CD4-positive, alpha-beta T cell (primary cell): ENCODE data around the gene TMIGD2. TPM values are rescaled to one million over a fixed set of nuclear protein-coding genes. Genes with fewer than 3 reads are reported as not detected.

Experiments
- ATAC-seq: fragments of 200-7000 bp; cut with Tn5 transposase; one replicate; pipeline ENCODE4 v1.10.0; 2022; ENCODE audit warnings: mild to moderate bottlenecking; ENCODE audit not compliant: poor library complexity
- CTCF ChIA-PET: fragments of 350-600 bp; sonication (Branson Sonifier 250); formaldehyde crosslinking; loops from one replicate; lab custom pipeline; 2021; ENCODE audit warnings: antibody characterized with exemption, inconsistent platforms; lab: Charles Lee
- POLR2A ChIA-PET: fragments of 350-600 bp; sonication (Branson Sonifier 250); formaldehyde crosslinking; loops from one replicate; lab custom pipeline; 2021; ENCODE audit warnings: antibody characterized with exemption, inconsistent platforms; lab: Charles Lee
- DNase-seq, 14 experiments: peaks; one replicate each; pipeline ENCODE4 v3.0.0-alpha.2; 2013 to 2020; ENCODE audit warnings: mixed read lengths in 2 of 14
- H3K27ac ChIP-seq, 2 donors: one replicate each; pipeline versions ENCODE4 v1.5.1 to v1.7.0; 2013; ENCODE audit warnings: low read length in 2 of 2, low read depth in 1 of 2, mild to moderate bottlenecking in 1 of 2
- H3K27me3 ChIP-seq, 2 experiments: 1 replicate in 1 of 2; 2 replicates in 1 of 2; pipeline versions ENCODE4 v1.6.1 to v1.7.0; 2013; ENCODE audit warnings: low read length in 2 of 2, control low read depth in 1 of 2, mild to moderate bottlenecking in 1 of 2, moderate library complexity in 1 of 2; ENCODE audit not compliant: insufficient read depth in 2 of 2, control insufficient read depth in 1 of 2
- H3K36me3 ChIP-seq: one replicate; pipeline ENCODE4 v1.6.1; 2013; ENCODE audit warnings: low read length, control low read depth; ENCODE audit not compliant: insufficient read depth
- H3K4me1 ChIP-seq: one replicate; pipeline ENCODE4 v1.6.1; 2013; ENCODE audit warnings: low read length, control low read depth; ENCODE audit not compliant: insufficient read depth
- H3K4me3 ChIP-seq: one replicate; pipeline ENCODE4 v1.5.1; 2013; ENCODE audit warnings: mild to moderate bottlenecking, low read length, moderate library complexity
- H3K9me3 ChIP-seq, 2 experiments: 1 replicate in 1 of 2; 2 replicates in 1 of 2; pipeline versions ENCODE4 v1.6.1 to v1.7.0; 2013; ENCODE audit warnings: low read length in 2 of 2, mild to moderate bottlenecking in 2 of 2, control low read depth in 1 of 2, moderate library complexity in 1 of 2; ENCODE audit not compliant: control insufficient read depth in 1 of 2, insufficient read depth in 1 of 2
- H3K27ac Mint-ChIP-seq: one replicate; pipeline ENCODE4 v1.8.0; 2020; ENCODE audit warnings: mixed read lengths
- H3K27me3 Mint-ChIP-seq: one replicate; pipeline ENCODE4 v1.8.0; 2021; ENCODE audit warnings: mixed read lengths
- H3K36me3 Mint-ChIP-seq: one replicate; pipeline ENCODE4 v1.8.0; 2021; ENCODE audit warnings: low read depth, mixed read lengths
- H3K4me1 Mint-ChIP-seq: one replicate; pipeline ENCODE4 v1.8.0; 2021; ENCODE audit warnings: low read depth, mixed read lengths
- H3K4me3 Mint-ChIP-seq: one replicate; pipeline ENCODE4 v1.8.0; 2020; ENCODE audit warnings: mild to moderate bottlenecking, mixed read lengths
- H3K9me3 Mint-ChIP-seq: one replicate; pipeline ENCODE4 v1.8.0; 2020; ENCODE audit warnings: mixed read lengths
- intact Hi-C, 2 experiments: fragments of 100-400 bp; cut with DNase I in 1 of 2; cut with micrococcal nuclease in 1 of 2; formaldehyde crosslinking; loops; one replicate each; pipeline versions ENCODE4 v1.15.1 to v1.9.0; 2023 to 2025; cut with DNase I, micrococcal nuclease
- total RNA-seq, 174 experiments: library from RNA in 2 of 174; stranded (reverse) in 2 of 174; gene quantifications; one replicate each; pipeline ENCODE4 v1.2.3 and lab custom pipeline; 2021 to 2026
- TF ChIP-seq, protein P1 (sequence below): fragments of 200-600 bp; IDR thresholded peaks from one replicate; pipeline ENCODE4 v1.8.0; 2022; ENCODE audit warnings: antibody characterized with exemption, mild to moderate bottlenecking

Gene TMIGD2
- total RNA-seq, 2 experiments from 2014 or later, result 17.6 to 20.9 TPM

- Histone ChIP-seq H3K27ac (peak overlapping the region; percentile 20 to 69), H3K36me3 (peaks cover 5% of the 10 kb centered on the region), H3K27me3 (no peaks in the 10 kb centered on the region), H3K9me3 (no peaks in the 10 kb centered on the region), H3K4me3 (peak overlapping the region; percentile 93), H3K4me1 (peaks cover 41% of the 10 kb centered on the region)
- Mint-ChIP-seq H3K4me1 (peaks cover 38% of the 10 kb centered on the region), H3K27me3 (no peaks in the 10 kb centered on the region), H3K27ac (peak overlapping the region; percentile 83), H3K4me3 (peak overlapping the region; percentile 91), H3K9me3 (no peaks in the 10 kb centered on the region), H3K36me3 (peaks cover 18% of the 10 kb centered on the region)
- TF ChIP-seq, protein P1, sequence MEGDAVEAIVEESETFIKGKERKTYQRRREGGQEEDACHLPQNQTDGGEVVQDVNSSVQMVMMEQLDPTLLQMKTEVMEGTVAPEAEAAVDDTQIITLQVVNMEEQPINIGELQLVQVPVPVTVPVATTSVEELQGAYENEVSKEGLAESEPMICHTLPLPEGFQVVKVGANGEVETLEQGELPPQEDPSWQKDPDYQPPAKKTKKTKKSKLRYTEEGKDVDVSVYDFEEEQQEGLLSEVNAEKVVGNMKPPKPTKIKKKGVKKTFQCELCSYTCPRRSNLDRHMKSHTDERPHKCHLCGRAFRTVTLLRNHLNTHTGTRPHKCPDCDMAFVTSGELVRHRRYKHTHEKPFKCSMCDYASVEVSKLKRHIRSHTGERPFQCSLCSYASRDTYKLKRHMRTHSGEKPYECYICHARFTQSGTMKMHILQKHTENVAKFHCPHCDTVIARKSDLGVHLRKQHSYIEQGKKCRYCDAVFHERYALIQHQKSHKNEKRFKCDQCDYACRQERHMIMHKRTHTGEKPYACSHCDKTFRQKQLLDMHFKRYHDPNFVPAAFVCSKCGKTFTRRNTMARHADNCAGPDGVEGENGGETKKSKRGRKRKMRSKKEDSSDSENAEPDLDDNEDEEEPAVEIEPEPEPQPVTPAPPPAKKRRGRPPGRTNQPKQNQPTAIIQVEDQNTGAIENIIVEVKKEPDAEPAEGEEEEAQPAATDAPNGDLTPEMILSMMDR, result no peak
- POLR2A ChIA-PET, result interaction anchor here (1.0 to 2.9 kb wide), 25 partner anchors 9 to 579 kb away, joined by 3 to 43 read pairs (median 7); partner anchors contain the start of genes CHAF1A, DPP9, EEF2 and FSD1
- CTCF ChIA-PET, result interaction anchor here (0.7 to 3.6 kb wide), 8 partner anchors 11 to 449 kb away, joined by 3 to 27 read pairs (median 7); partner anchors contain the start of genes FEM1A, SH3GL1 and YJU2
- intact Hi-C loops, result loop anchor here (1.0 to 5.0 kb wide), 7 partner anchors 14 to 295 kb away; partner anchors contain the start of genes TMIGD2 (in 2 of the 2), ANKRD24 (in 1 of the 2), CHAF1A (in 1 of the 2) and FSD1 (in 1 of the 2)
- DNase-seq (no peak), ATAC-seq (no peak)
These were observed 40.1 kb upstream of the TMIGD2 start for GRCh38 chr19:4342314-4342614.

DNA sequence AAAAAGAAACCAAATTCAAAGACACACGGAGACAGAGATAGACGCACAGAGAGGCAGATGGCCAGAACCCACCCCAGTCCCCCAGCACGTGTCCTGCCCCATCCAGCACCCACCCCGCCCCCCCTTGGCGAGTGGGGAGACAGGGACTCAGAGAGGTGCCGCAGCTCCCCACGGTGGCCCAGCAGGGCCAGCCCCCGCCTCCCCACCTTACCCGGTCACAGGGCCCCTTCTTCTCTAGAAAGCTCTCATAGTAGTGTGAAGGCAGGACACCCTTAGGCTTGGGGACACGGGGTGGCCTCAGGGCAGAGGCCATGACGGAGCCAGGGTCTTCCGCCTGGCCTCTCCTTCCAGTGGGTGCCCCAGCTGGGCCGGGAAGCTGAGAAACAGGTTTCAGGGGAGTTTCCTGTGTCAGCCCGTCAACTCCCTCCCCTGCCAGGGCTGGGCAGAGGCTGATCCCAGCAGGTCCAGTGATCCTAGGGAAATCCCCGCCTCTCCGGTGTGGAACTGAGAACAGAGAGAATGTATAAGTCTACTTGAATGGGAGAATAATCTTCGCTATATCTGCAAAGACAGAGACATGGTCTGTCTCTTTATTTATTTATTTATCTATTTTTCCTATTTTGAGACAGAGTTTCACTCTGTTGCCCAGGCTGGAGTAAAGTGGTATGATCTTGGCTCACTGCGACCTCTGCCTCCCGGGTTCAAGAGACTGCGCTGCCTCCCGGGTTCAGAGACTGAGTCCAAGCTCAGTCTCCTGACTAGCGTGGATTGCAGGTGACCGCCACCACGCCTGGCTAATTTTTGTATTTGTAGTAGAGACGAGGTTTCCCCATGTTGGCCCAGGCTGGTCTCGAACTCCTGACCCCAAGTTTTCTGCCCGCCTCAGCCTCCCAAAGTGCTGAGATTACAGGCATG is 36.5 kb upstream of the TMIGD2 start, which contains the start of gene STAP2:
TSS of gene STAP2 (minus strand) at position 387 of the 915 bp plus-strand sequence. CDS start at position 313, 74 bp downstream.
- intact Hi-C loops, result no loop called here

More for the DNA sequence above, 36.5 kb upstream of the TMIGD2 start, which contains the start of gene STAP2:
- peaks cover 8% of the 10 kb centered on the region for H3K36me3 Mint-ChIP-seq
- H3K36me3 ChIP-seq, result no peaks in the 10 kb centered on the region
- DNase-seq (peak in 5 of 14 experiments; percentile 13 to 52 (median 44)), ATAC-seq (no peak)
- H3K27ac Mint-ChIP-seq, result peak within 1 kb of the TSS; percentile 76
- no peaks in the 10 kb centered on the region for H3K27me3 Mint-ChIP-seq
- ChIA-PET POLR2A (interaction anchor here (0.8 to 1.5 kb wide), 3 partner anchors 11 to 61 kb away, joined by 3 to 9 read pairs (median 4); partner anchors contain the start of gene SH3GL1), CTCF (interaction anchor here (1.3 to 1.5 kb wide), 2 partner anchors 14 to 62 kb away, joined by 4 to 5 read pairs; partner anchors contain the start of gene SH3GL1)
- peaks cover 3% of the 10 kb centered on the region for H3K9me3 Mint-ChIP-seq
- H3K9me3 ChIP-seq, result no peaks in the 10 kb centered on the region
- peaks cover 37% of the 10 kb centered on the region for H3K4me1 Mint-ChIP-seq
- TF ChIP-seq, protein P1, result no peak
- no peaks in the 10 kb centered on the region for H3K27me3 ChIP-seq
- peaks cover 31% of the 10 kb centered on the region for H3K4me1 ChIP-seq
- H3K4me3 ChIP-seq, result peak within 1 kb of the TSS; percentile 56
- peak within 1 kb of the TSS; percentile 84 for H3K4me3 Mint-ChIP-seq
- H3K27ac ChIP-seq, result peak within 1 kb of the TSS; percentile 7 to 29
